ENCODE measurements around the gene KIFC3. TPM values are rescaled to one million over a fixed set of nuclear protein-coding genes. Genes with fewer than 3 reads are reported as not detected.
A peak's percentile ranks its signal among the peaks of the same experiment; 100 is the strongest.

Gene KIFC3
- total RNA-seq, 1 donor from 2014 or later = 96.9 TPM

GRCh38 chr16:57801809-57802340 is 416 bp downstream of the KIFC3 start:
- peak overlapping the region; percentile 92 for H3K27ac ChIP-seq (ENCODE audit: low read depth, low read length)
- DNase-seq (ENCODE audit: low read depth) (no peak), FAIRE-seq (no peak)
- Mint-ChIP-seq H3K36me3 (ENCODE audit: low read depth, unreplicated experiment) (no peaks in the 10 kb centered on the region), H3K27ac (ENCODE audit: unreplicated experiment) (peak overlapping the region; percentile 92), H3K4me3 (ENCODE audit: unreplicated experiment) (peak overlapping the region; percentile 92), H3K9me3 (ENCODE audit: unreplicated experiment) (no peaks in the 10 kb centered on the region), H3K27me3 (ENCODE audit: low read depth, unreplicated experiment) (no peaks in the 10 kb centered on the region), H3K4me1 (ENCODE audit: low read depth, unreplicated experiment) (peaks cover 43% of the 10 kb centered on the region)
- H3K4me1 ChIP-seq (ENCODE audit: insufficient read depth, low read length) = peaks cover 39% of the 10 kb centered on the region
- TF ChIP-seq, protein P1, sequence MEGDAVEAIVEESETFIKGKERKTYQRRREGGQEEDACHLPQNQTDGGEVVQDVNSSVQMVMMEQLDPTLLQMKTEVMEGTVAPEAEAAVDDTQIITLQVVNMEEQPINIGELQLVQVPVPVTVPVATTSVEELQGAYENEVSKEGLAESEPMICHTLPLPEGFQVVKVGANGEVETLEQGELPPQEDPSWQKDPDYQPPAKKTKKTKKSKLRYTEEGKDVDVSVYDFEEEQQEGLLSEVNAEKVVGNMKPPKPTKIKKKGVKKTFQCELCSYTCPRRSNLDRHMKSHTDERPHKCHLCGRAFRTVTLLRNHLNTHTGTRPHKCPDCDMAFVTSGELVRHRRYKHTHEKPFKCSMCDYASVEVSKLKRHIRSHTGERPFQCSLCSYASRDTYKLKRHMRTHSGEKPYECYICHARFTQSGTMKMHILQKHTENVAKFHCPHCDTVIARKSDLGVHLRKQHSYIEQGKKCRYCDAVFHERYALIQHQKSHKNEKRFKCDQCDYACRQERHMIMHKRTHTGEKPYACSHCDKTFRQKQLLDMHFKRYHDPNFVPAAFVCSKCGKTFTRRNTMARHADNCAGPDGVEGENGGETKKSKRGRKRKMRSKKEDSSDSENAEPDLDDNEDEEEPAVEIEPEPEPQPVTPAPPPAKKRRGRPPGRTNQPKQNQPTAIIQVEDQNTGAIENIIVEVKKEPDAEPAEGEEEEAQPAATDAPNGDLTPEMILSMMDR (IDR thresholded peaks at IDR 0.05; ENCODE audit: insufficient read depth, low read depth, low read length) = no peak
- TF ChIP-seq EZH2 (IDR thresholded peaks at IDR 0.05; ENCODE audit: insufficient read depth, low read length) = no peak
- H2AFZ ChIP-seq (ENCODE audit: low read depth, low read length) = peak overlapping the region; percentile 45
- H4K20me1 ChIP-seq (ENCODE audit: insufficient read depth, low read length) = peaks cover 44% of the 10 kb centered on the region
- peak overlapping the region; percentile 86 for H3K4me3 ChIP-seq (ENCODE audit: insufficient read depth, low read depth, low read length)
- H3K9me3 ChIP-seq (ENCODE audit: insufficient read depth, low read depth, low read length) = no peaks in the 10 kb centered on the region
- peak overlapping the region; percentile 96 for H3K9ac ChIP-seq (ENCODE audit: low read length)
- peak overlapping the region; percentile 95 for H3K4me2 ChIP-seq (ENCODE audit: low read length)
- no peaks in the 10 kb centered on the region for H3K27me3 ChIP-seq (ENCODE audit: insufficient read depth, low read length)
- H3K79me2 ChIP-seq (ENCODE audit: insufficient read depth, low read length) = peaks cover 48% of the 10 kb centered on the region
- peaks cover 2% of the 10 kb centered on the region for H3K36me3 ChIP-seq (ENCODE audit: insufficient read depth, low read length)

DNA sequence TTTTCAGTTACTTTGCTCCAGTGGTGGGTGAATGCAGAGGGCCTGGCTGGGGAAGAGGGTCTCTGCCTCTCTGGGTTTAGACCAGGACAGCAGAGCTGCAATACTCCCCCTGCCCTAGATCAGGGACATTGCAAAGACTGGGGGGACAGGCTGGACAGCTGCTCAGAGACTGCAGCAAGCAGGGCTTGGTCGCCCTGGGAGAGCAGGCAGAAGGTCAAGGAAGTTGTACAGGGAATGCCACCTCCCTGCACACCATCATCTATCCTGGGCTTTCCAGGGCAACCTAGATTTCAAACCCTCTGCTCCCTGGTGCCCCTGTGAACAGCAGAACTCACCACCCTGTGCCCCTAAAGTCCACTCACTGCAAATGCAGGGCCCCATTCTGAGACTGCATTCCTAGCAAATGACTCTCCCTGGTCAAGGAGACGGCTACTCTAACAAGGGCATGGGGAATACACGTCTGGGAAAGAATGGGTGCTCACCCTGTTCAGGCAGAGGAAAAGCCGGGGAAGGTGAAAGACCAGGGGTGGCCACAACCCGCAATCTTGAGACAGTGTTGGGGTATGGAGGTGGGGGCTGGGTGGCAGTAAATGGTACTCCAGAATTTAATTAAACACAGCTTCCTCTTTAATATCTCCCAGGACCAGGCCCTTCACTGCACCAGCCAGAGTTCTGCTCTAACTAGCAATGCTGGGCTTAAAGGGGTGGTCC is 1.0 kb downstream of the KIFC3 start:
- peaks cover 39% of the 10 kb centered on the region for H3K4me1 ChIP-seq (ENCODE audit: insufficient read depth, low read length)
- peaks cover 50% of the 10 kb centered on the region for H4K20me1 ChIP-seq (ENCODE audit: insufficient read depth, low read length)
- H2AFZ ChIP-seq (ENCODE audit: low read depth, low read length) = peak overlapping the region; percentile 45
- peaks cover 53% of the 10 kb centered on the region for H3K79me2 ChIP-seq (ENCODE audit: insufficient read depth, low read length)
- H3K9me3 Mint-ChIP-seq (ENCODE audit: unreplicated experiment) = no peaks in the 10 kb centered on the region
- no peaks in the 10 kb centered on the region for H3K27me3 ChIP-seq (ENCODE audit: insufficient read depth, low read length)
- H3K27ac Mint-ChIP-seq (ENCODE audit: unreplicated experiment) = peak overlapping the region; percentile 92
- DNase-seq (ENCODE audit: low read depth) (peak; percentile 74), FAIRE-seq (no peak)
- peak overlapping the region; percentile 95 for H3K4me2 ChIP-seq (ENCODE audit: low read length)
- no peaks in the 10 kb centered on the region for H3K9me3 ChIP-seq (ENCODE audit: insufficient read depth, low read depth, low read length)
- H3K36me3 ChIP-seq (ENCODE audit: insufficient read depth, low read length) = peaks cover 6% of the 10 kb centered on the region
- TF ChIP-seq EZH2 (IDR thresholded peaks at IDR 0.05; ENCODE audit: insufficient read depth, low read length) = no peak
- TF ChIP-seq, protein P1 (IDR thresholded peaks at IDR 0.05; ENCODE audit: insufficient read depth, low read depth, low read length) = peak; percentile 20
- H3K9ac ChIP-seq (ENCODE audit: low read length) = peak overlapping the region; percentile 96
- H3K4me3 Mint-ChIP-seq (ENCODE audit: unreplicated experiment) = peak overlapping the region; percentile 92
- H3K27ac ChIP-seq (ENCODE audit: low read depth, low read length) = peak overlapping the region; percentile 92
- H3K36me3 Mint-ChIP-seq (ENCODE audit: low read depth, unreplicated experiment) = no peaks in the 10 kb centered on the region
- no peaks in the 10 kb centered on the region for H3K27me3 Mint-ChIP-seq (ENCODE audit: low read depth, unreplicated experiment)
- peak overlapping the region; percentile 86 for H3K4me3 ChIP-seq (ENCODE audit: insufficient read depth, low read depth, low read length)
- H3K4me1 Mint-ChIP-seq (ENCODE audit: low read depth, unreplicated experiment) = peaks cover 48% of the 10 kb centered on the region
